HFFc6 (cell line): ENCODE data around the gene SKOR2. TPM values are rescaled to one million over a fixed set of nuclear protein-coding genes. Genes with fewer than 3 reads are reported as not detected.

Experiments used
- DNase-seq: peaks from one replicate; pipeline ENCODE4 v3.0.0-alpha.2; 2018
- H3K27ac Mint-ChIP-seq: 2 replicates; pipeline ENCODE4 v1.8.0; 2020; ENCODE audit warnings: mild to moderate bottlenecking, mixed read lengths
- H3K27me3 Mint-ChIP-seq: 2 replicates; pipeline ENCODE4 v1.8.0; 2021; ENCODE audit warnings: mild to moderate bottlenecking, moderate library complexity, mixed read lengths; ENCODE audit not compliant: insufficient read depth
- H3K36me3 Mint-ChIP-seq: 2 replicates; pipeline ENCODE4 v1.8.0; 2021; ENCODE audit warnings: low read depth, mixed read lengths
- H3K4me1 Mint-ChIP-seq: 2 replicates; pipeline ENCODE4 v1.8.0; 2020; ENCODE audit warnings: low read depth, mixed read lengths
- H3K4me3 Mint-ChIP-seq: 2 replicates; pipeline ENCODE4 v1.8.0; 2020; ENCODE audit warnings: mild to moderate bottlenecking, moderate library complexity, mixed read lengths
- H3K9me3 Mint-ChIP-seq: 2 replicates; pipeline ENCODE4 v1.8.0; 2020; ENCODE audit warnings: mild to moderate bottlenecking, mixed read lengths
- total RNA-seq, 6 experiments: library from RNA; stranded (reverse); fragmentation: NEBNext Ultra II Directional; extraction: Animal tissue kit (Norgen Biotek cat#: 25700); gene quantifications; 2 replicates in 1 of 6; 3 replicates in 5 of 6; pipeline ENCODE4 v1.2.3, GENCODE V29; 2021
- TF ChIP-seq, protein P1 (sequence below): fragments of 200-600 bp; sonication (generic); IDR thresholded peaks from 2 replicates; pipeline ENCODE4 v1.5.0; 2021; ENCODE audit warnings: antibody characterized with exemption, mild to moderate bottlenecking

The SKOR2 gene
- total RNA-seq, 6 experiments from 2014 or later = not detected

DNA sequence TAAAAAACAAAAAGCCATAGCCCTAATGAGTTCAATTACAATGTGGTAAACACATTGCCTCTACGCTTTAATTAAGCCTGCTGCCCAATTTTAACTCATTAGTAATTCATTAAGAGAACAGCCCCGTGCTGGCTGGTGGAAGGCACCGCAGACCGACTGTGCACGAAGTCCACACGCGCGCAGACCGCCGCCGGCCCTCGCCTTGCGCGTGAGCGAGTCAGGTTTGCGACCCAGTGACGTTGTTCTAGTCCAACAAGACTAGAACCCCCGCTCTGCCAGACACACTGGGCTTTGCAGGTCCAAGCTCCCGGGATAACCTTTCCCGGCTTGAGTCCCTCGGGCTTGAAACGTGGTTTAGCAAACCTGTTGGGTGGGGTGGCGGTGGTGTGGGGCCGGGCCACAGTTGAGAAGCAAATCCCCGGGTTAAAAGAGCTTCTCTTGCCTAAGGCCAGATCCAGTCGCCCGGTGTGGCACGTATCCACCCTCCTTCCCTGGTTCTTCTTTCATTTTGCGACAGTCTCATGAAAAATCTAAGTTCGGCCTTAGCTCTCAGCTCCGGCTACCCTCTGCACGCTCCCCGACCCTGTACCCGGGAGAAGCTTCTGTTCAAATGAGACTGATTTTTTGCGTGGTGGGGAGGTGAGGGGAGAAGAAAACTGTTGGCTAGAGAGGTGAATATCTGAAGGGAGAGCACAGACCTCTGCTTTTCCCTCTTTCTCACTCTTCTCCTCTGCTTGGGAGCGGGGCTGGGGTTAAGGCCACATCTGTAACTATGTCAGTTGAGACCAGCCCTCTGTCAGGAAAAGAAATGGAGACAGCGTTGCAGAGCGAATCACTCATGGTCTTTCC, 11.1 kb upstream of the SKOR2 start:
- peaks cover 8% of the 10 kb centered on the region; the same call in 1 of the 2 replicates for H3K9me3 Mint-ChIP-seq
- TF ChIP-seq, protein P1, sequence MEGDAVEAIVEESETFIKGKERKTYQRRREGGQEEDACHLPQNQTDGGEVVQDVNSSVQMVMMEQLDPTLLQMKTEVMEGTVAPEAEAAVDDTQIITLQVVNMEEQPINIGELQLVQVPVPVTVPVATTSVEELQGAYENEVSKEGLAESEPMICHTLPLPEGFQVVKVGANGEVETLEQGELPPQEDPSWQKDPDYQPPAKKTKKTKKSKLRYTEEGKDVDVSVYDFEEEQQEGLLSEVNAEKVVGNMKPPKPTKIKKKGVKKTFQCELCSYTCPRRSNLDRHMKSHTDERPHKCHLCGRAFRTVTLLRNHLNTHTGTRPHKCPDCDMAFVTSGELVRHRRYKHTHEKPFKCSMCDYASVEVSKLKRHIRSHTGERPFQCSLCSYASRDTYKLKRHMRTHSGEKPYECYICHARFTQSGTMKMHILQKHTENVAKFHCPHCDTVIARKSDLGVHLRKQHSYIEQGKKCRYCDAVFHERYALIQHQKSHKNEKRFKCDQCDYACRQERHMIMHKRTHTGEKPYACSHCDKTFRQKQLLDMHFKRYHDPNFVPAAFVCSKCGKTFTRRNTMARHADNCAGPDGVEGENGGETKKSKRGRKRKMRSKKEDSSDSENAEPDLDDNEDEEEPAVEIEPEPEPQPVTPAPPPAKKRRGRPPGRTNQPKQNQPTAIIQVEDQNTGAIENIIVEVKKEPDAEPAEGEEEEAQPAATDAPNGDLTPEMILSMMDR = no peak
- no peak overlapping the region for H3K27ac Mint-ChIP-seq
- H3K4me3 Mint-ChIP-seq = no peak overlapping the region
- peaks cover 23% of the 10 kb centered on the region for H3K27me3 Mint-ChIP-seq
- H3K36me3 Mint-ChIP-seq = no peaks in the 10 kb centered on the region
- no peak for DNase-seq
- peaks cover 13% of the 10 kb centered on the region; the same call in 1 of the 2 replicates for H3K4me1 Mint-ChIP-seq

DNA sequence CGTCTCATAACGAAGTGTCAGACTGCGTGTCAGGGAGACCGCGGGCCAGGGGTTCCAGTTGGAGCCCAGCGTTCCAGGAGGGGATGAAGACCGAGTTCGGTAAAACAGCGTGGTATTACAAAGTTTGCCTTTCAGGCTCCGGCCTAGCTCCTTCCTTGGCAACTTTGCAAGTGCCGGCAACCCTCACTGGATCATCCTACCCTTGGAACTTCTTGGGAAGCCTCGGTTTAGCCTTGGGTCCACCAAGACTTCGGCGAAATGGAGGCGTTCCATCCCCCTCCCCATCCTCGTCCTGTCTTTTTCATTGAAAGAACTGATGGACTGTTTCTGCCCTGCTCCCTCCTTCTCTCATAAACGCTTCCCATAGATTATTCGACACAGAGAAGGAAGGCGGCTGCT, 10.4 kb upstream of the SKOR2 start:
- DNase-seq = no peak
- Mint-ChIP-seq H3K27ac (no peak overlapping the region), H3K9me3 (peaks cover 8% of the 10 kb centered on the region; the same call in 1 of the 2 replicates), H3K27me3 (peaks cover 23% of the 10 kb centered on the region), H3K4me3 (no peak overlapping the region), H3K4me1 (peaks cover 13% of the 10 kb centered on the region; the same call in 1 of the 2 replicates), H3K36me3 (no peaks in the 10 kb centered on the region)
- TF ChIP-seq, protein P1 = no peak

DNA sequence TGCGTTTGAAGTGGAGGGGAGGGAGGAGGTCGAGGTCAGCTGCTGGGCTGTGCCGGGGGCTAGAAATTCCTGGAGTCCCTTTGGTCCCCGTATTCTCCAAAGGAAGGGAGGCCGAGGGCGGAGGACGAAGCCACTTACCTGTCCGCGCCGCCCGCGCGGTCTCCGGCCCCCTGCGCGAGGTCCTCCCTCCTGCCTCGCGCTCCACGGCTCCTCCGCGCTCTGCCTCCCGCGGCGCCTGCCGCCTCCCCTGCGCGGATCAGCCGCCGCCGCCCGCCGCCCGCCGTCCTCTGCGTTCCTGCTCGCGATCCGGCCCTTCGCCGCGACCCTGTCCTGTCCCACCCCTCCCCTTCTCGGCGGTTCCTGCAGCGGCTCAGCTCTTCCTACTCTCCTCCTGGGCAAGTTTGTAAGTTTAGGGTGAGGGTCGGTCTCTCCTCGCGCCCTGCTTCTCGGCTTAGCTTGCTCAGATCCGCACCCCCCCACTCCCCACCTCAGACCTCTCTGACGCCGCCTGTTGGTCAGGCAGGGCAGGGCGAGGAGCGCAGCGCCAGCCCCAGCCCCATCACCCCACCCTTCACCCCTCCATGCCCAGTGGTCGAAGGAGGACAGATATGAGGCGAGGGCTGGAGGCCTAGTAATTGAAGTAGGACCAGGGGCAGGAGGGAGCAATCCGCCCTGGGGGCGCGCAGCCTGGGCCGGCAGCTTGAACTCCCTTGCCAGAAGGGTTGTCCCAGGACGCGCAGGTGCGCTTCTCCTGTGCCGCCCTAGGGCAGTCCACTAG, 9.7 kb upstream of the SKOR2 start:
- no peak overlapping the region for H3K27ac Mint-ChIP-seq
- TF ChIP-seq, protein P1 = no peak
- H3K27me3 Mint-ChIP-seq = peaks cover 23% of the 10 kb centered on the region
- no peak for DNase-seq
- peaks cover 8% of the 10 kb centered on the region; the same call in 1 of the 2 replicates for H3K9me3 Mint-ChIP-seq
- peaks cover 13% of the 10 kb centered on the region; the same call in 1 of the 2 replicates for H3K4me1 Mint-ChIP-seq
- H3K36me3 Mint-ChIP-seq = no peaks in the 10 kb centered on the region
- no peak overlapping the region for H3K4me3 Mint-ChIP-seq

DNA sequence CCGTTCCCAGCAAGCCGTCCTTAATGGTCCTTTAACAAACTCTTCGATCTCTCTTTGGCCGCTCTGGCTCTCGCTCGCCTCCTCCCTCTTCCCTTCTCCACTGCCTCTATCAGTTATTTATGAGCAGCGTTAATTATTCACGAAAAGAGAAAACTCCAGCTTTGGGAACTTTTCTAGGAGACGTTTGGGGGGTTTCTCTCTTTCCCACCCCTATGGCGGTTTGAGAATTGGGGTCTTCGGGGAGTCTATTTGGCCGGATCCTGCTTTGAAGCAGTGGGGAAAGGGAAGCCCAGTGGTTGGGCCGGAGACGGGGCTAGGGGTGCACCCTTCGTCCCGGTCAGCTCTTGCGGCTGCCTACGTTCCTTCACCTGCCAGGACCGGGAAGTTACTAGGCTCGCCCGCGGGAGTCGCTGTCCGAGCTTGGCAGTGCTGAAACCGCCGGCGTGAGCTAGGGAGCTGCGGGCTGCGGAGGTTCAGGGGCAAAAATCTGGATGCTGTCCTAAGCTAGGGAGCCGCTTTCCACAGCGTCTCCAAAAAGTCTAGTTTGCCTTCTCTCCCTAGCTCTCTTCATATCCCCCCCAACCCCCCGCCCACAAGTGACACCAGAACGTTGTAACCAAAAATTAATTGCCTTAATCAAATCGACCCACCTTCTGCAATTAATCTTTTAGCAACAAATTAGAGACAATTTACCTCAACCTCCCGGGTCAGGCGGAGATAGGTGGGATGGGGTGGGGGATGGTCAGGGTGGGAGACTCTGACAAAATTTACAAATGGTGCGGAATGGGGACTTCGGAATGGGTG, 8.9 kb upstream of the SKOR2 start:
- peaks cover 8% of the 10 kb centered on the region; the same call in 1 of the 2 replicates for H3K4me1 Mint-ChIP-seq
- TF ChIP-seq, protein P1 = no peak
- peaks cover 8% of the 10 kb centered on the region; the same call in 1 of the 2 replicates for H3K9me3 Mint-ChIP-seq
- H3K27me3 Mint-ChIP-seq = peaks cover 23% of the 10 kb centered on the region
- DNase-seq = no peak
- no peaks in the 10 kb centered on the region for H3K36me3 Mint-ChIP-seq
- H3K27ac Mint-ChIP-seq = no peak overlapping the region
- H3K4me3 Mint-ChIP-seq = no peak overlapping the region

DNA sequence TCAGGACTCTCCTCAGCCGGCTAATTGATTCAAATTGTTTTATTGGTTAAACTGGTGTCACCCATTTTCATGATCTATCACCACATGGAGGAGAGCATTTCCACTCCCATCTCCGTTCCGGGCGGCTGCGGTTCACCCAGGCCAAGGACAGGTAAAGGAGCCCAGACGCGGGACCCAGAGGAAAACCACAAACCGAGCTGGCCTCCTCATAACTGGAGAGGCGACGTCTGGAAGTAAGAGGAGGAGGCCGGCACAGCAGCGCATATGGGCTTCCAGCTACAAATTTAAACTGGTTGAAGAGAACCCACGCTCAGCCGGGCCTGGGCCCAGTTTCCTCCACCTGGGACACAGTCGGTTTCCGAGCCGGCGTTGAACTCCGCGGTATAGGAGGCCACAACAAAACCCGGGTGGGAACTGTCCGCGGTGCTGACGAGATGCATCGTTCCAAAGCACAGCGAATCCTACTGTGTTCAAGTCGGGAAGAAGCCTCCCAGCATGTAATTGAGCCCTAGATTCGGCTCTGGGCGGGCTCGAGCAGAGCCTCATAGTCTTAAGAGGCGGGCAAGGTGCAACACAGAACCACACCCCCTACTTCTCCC, 3.0 kb upstream of the SKOR2 start:
- H3K4me3 Mint-ChIP-seq = no peak overlapping the region
- H3K27ac Mint-ChIP-seq = no peak overlapping the region
- peaks cover 29% of the 10 kb centered on the region for H3K27me3 Mint-ChIP-seq
- TF ChIP-seq, protein P1 = no peak
- H3K4me1 Mint-ChIP-seq = no peaks in the 10 kb centered on the region
- no peak for DNase-seq
- H3K9me3 Mint-ChIP-seq = peaks cover 3% of the 10 kb centered on the region; the same call in 1 of the 2 replicates
- no peaks in the 10 kb centered on the region for H3K36me3 Mint-ChIP-seq
